Right forelimb (tissue), 1 donor: Measurements from ENCODE around the gene ZNF747.

Experiments
- DNase-seq: peaks from one replicate; pipeline ENCODE4 v3.0.0-alpha.2; 2018

Gene ZNF747

GRCh38 chr16:30510376-30510938, 24.2 kb downstream of the ZNF747 start:
- no peak for DNase-seq

- DNase-seq: no peak
These were observed 25.4 kb downstream of the ZNF747 start for GRCh38 chr16:30509081-30509765.

- no peak for DNase-seq
These were observed 31.0 kb downstream of the ZNF747 start for GRCh38 chr16:30503403-30504296.

- DNase-seq: no peak
These were observed 35.4 kb downstream of the ZNF747 start for GRCh38 chr16:30499284-30499683.

- DNase-seq: no peak
These were observed 39.9 kb downstream of the ZNF747 start for GRCh38 chr16:30494709-30495108.

GRCh38 chr16:30493941-30494488, 40.6 kb downstream of the ZNF747 start:
- no peak for DNase-seq

- DNase-seq: no peak
These were observed 42.8 kb downstream of the ZNF747 start for GRCh38 chr16:30491744-30492308.

- no peak for DNase-seq
These were observed 43.4 kb downstream of the ZNF747 start for GRCh38 chr16:30491229-30491628.

- DNase-seq: no peak
These were observed 44.4 kb downstream of the ZNF747 start for GRCh38 chr16:30490210-30490609.

GRCh38 chr16:30488764-30489605, 45.7 kb downstream of the ZNF747 start:
- no peak for DNase-seq

GRCh38 chr16:30485818-30486436, 48.7 kb downstream of the ZNF747 start:
- no peak for DNase-seq

- DNase-seq: no peak
These were observed 49.8 kb downstream of the ZNF747 start for GRCh38 chr16:30484887-30485286.

- no peak for DNase-seq
These were observed 52.3 kb downstream of the ZNF747 start for GRCh38 chr16:30482366-30482765.

- no peak for DNase-seq
These were observed 53.3 kb downstream of the ZNF747 start for GRCh38 chr16:30481381-30481780.
